ENCODE data around the gene DPP6. TPM values are rescaled to one million over a fixed set of nuclear protein-coding genes. Genes with fewer than 3 reads are reported as not detected.
"Not testable (repeated sequence)": the region's sequence is repeated elsewhere in the genome, so short reads cannot be mapped to it uniquely, and the experiment has no call there.

DPP6 gene
- total RNA-seq, 2 experiments from 2014 or later: not detected

DNA sequence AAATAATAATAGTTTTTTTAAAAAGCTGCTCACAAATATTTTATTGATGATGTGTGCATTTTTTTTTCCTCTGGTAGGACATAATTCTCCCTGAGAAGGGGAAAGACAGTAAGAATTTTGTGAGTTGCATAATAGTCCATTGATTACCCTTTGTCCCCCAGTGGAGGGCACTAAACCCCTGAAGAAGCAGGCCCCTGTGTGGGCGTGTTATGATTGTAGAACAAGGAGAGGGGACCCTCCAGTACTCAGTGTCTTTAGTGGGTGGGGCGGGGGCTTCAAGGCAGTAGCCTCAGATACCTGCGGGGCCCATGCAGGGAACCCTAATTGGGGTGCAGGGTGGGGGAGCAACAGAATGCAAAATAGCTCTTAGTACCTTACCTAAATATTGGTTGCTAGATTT, 57.4 kb downstream of the DPP6 start:
- H3K36me3 Mint-ChIP-seq (ENCODE audit: low read depth); H3K4me3 Mint-ChIP-seq; ATAC-seq (ENCODE audit: poor library complexity); H3K27ac Mint-ChIP-seq; intact Hi-C loops (cut with DNase I, micrococcal nuclease); H3K27me3 ChIP-seq (ENCODE audit: control insufficient read depth in 1 of 2, insufficient read depth in 2 of 2, low read length in 2 of 2); CTCF ChIA-PET; H3K27ac ChIP-seq (ENCODE audit: low read depth in 1 of 2, low read length in 2 of 2); H3K9me3 Mint-ChIP-seq; H3K9me3 ChIP-seq (ENCODE audit: control insufficient read depth in 1 of 2, insufficient read depth in 1 of 2, low read length in 2 of 2); DNase-seq; H3K36me3 ChIP-seq (ENCODE audit: insufficient read depth, low read length); H3K4me3 ChIP-seq (ENCODE audit: low read length); H3K4me1 Mint-ChIP-seq (ENCODE audit: low read depth); H3K27me3 Mint-ChIP-seq; POLR2A ChIA-PET; H3K4me1 ChIP-seq (ENCODE audit: insufficient read depth, low read length): not testable (repeated sequence)

DNA sequence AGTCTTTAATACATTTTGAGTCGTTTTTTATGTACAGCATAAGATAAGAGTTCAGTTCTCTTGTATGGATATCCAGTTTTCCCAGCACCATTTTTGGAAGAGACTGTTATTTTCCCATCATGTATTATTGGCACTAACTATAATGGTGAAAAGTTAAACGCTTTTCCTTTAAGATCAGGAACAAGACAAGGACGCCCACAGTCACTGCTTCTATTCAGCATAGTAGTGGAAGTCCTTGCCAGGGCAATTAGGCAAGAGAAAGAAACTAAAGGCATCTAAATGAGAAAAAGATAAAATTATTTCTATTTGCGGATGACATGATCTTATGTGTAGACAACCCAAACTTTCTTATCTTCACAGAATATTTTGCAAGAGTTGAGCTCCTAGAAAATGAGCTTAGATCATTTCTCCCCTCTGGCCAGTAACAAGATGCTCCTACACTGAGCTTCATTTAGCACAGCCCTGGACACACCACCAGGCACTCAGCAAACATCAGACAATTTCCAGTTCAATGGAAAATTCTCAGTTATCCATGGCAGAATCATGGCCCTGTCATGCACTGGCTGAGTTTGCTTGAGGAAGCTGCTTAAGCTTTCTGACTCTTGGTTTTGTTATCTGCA, 61.6 kb downstream of the DPP6 start:
- H3K36me3 ChIP-seq (ENCODE audit: insufficient read depth, low read length); DNase-seq; H3K27ac ChIP-seq (ENCODE audit: low read depth in 1 of 2, low read length in 2 of 2); H3K27me3 Mint-ChIP-seq; H3K27ac Mint-ChIP-seq; H3K9me3 ChIP-seq (ENCODE audit: control insufficient read depth in 1 of 2, insufficient read depth in 1 of 2, low read length in 2 of 2); CTCF ChIA-PET; H3K27me3 ChIP-seq (ENCODE audit: control insufficient read depth in 1 of 2, insufficient read depth in 2 of 2, low read length in 2 of 2); H3K4me1 ChIP-seq (ENCODE audit: insufficient read depth, low read length); H3K4me3 ChIP-seq (ENCODE audit: low read length); POLR2A ChIA-PET; H3K4me3 Mint-ChIP-seq; intact Hi-C loops (cut with DNase I, micrococcal nuclease); H3K36me3 Mint-ChIP-seq (ENCODE audit: low read depth); H3K9me3 Mint-ChIP-seq; H3K4me1 Mint-ChIP-seq (ENCODE audit: low read depth); ATAC-seq (ENCODE audit: poor library complexity): not testable (repeated sequence)

GRCh38 chr7:154117411-154118390, 65.5 kb downstream of the DPP6 start:
- CTCF ChIA-PET: not testable (repeated sequence)

GRCh38 chr7:154120825-154121224, 68.6 kb downstream of the DPP6 start:
- H3K27me3 ChIP-seq (ENCODE audit: control insufficient read depth in 1 of 2, insufficient read depth in 2 of 2, low read length in 2 of 2); intact Hi-C loops (cut with DNase I, micrococcal nuclease); H3K4me1 ChIP-seq (ENCODE audit: insufficient read depth, low read length); H3K27ac Mint-ChIP-seq; H3K27me3 Mint-ChIP-seq; H3K27ac ChIP-seq (ENCODE audit: low read depth in 1 of 2, low read length in 2 of 2); H3K4me3 ChIP-seq (ENCODE audit: low read length); H3K4me3 Mint-ChIP-seq; CTCF ChIA-PET; DNase-seq; H3K9me3 Mint-ChIP-seq; H3K9me3 ChIP-seq (ENCODE audit: control insufficient read depth in 1 of 2, insufficient read depth in 1 of 2, low read length in 2 of 2); H3K4me1 Mint-ChIP-seq (ENCODE audit: low read depth); ATAC-seq (ENCODE audit: poor library complexity); POLR2A ChIA-PET; H3K36me3 Mint-ChIP-seq (ENCODE audit: low read depth); H3K36me3 ChIP-seq (ENCODE audit: insufficient read depth, low read length): not testable (repeated sequence)

More at GRCh38 chr7:154117411-154118390, 65.5 kb downstream of the DPP6 start:
- H3K9me3 Mint-ChIP-seq; H3K27ac ChIP-seq (ENCODE audit: low read depth in 1 of 2, low read length in 2 of 2); H3K9me3 ChIP-seq (ENCODE audit: control insufficient read depth in 1 of 2, insufficient read depth in 1 of 2, low read length in 2 of 2); H3K4me1 Mint-ChIP-seq (ENCODE audit: low read depth); H3K4me3 Mint-ChIP-seq; intact Hi-C loops (cut with DNase I, micrococcal nuclease); H3K4me1 ChIP-seq (ENCODE audit: insufficient read depth, low read length); H3K27ac Mint-ChIP-seq; DNase-seq; POLR2A ChIA-PET; H3K4me3 ChIP-seq (ENCODE audit: low read length); H3K36me3 ChIP-seq (ENCODE audit: insufficient read depth, low read length); ATAC-seq (ENCODE audit: poor library complexity); H3K36me3 Mint-ChIP-seq (ENCODE audit: low read depth); H3K27me3 ChIP-seq (ENCODE audit: control insufficient read depth in 1 of 2, insufficient read depth in 2 of 2, low read length in 2 of 2); H3K27me3 Mint-ChIP-seq: not testable (repeated sequence)

GRCh38 chr7:154122720-154123119, 70.5 kb downstream of the DPP6 start:
- H3K27me3 Mint-ChIP-seq; H3K27ac Mint-ChIP-seq; H3K27me3 ChIP-seq (ENCODE audit: control insufficient read depth in 1 of 2, insufficient read depth in 2 of 2, low read length in 2 of 2); H3K4me1 ChIP-seq (ENCODE audit: insufficient read depth, low read length); DNase-seq; H3K4me3 Mint-ChIP-seq; H3K9me3 ChIP-seq (ENCODE audit: control insufficient read depth in 1 of 2, insufficient read depth in 1 of 2, low read length in 2 of 2); H3K4me3 ChIP-seq (ENCODE audit: low read length); POLR2A ChIA-PET; H3K9me3 Mint-ChIP-seq; H3K36me3 Mint-ChIP-seq (ENCODE audit: low read depth); H3K27ac ChIP-seq (ENCODE audit: low read depth in 1 of 2, low read length in 2 of 2); H3K36me3 ChIP-seq (ENCODE audit: insufficient read depth, low read length); H3K4me1 Mint-ChIP-seq (ENCODE audit: low read depth); ATAC-seq (ENCODE audit: poor library complexity); intact Hi-C loops (cut with DNase I, micrococcal nuclease); CTCF ChIA-PET: not testable (repeated sequence)

GRCh38 chr7:154123397-154123796, 71.2 kb downstream of the DPP6 start:
- intact Hi-C loops (cut with DNase I, micrococcal nuclease): not testable (repeated sequence)

GRCh38 chr7:154129142-154129541, 76.9 kb downstream of the DPP6 start:
- DNase-seq; H3K27me3 ChIP-seq (ENCODE audit: control insufficient read depth in 1 of 2, insufficient read depth in 2 of 2, low read length in 2 of 2); POLR2A ChIA-PET; CTCF ChIA-PET; intact Hi-C loops (cut with DNase I, micrococcal nuclease); H3K36me3 ChIP-seq (ENCODE audit: insufficient read depth, low read length); H3K9me3 ChIP-seq (ENCODE audit: control insufficient read depth in 1 of 2, insufficient read depth in 1 of 2, low read length in 2 of 2); H3K36me3 Mint-ChIP-seq (ENCODE audit: low read depth); H3K4me3 ChIP-seq (ENCODE audit: low read length); H3K4me3 Mint-ChIP-seq; H3K27ac Mint-ChIP-seq; H3K4me1 Mint-ChIP-seq (ENCODE audit: low read depth); H3K4me1 ChIP-seq (ENCODE audit: insufficient read depth, low read length); ATAC-seq (ENCODE audit: poor library complexity); H3K27ac ChIP-seq (ENCODE audit: low read depth in 1 of 2, low read length in 2 of 2); H3K9me3 Mint-ChIP-seq; H3K27me3 Mint-ChIP-seq: not testable (repeated sequence)

More at GRCh38 chr7:154123397-154123796, 71.2 kb downstream of the DPP6 start:
- POLR2A ChIA-PET; H3K27me3 ChIP-seq (ENCODE audit: control insufficient read depth in 1 of 2, insufficient read depth in 2 of 2, low read length in 2 of 2); H3K27me3 Mint-ChIP-seq; H3K4me1 ChIP-seq (ENCODE audit: insufficient read depth, low read length); H3K4me1 Mint-ChIP-seq (ENCODE audit: low read depth); H3K4me3 Mint-ChIP-seq; H3K36me3 ChIP-seq (ENCODE audit: insufficient read depth, low read length); H3K36me3 Mint-ChIP-seq (ENCODE audit: low read depth); H3K9me3 Mint-ChIP-seq; DNase-seq; H3K9me3 ChIP-seq (ENCODE audit: control insufficient read depth in 1 of 2, insufficient read depth in 1 of 2, low read length in 2 of 2); H3K27ac ChIP-seq (ENCODE audit: low read depth in 1 of 2, low read length in 2 of 2); H3K4me3 ChIP-seq (ENCODE audit: low read length); CTCF ChIA-PET; ATAC-seq (ENCODE audit: poor library complexity); H3K27ac Mint-ChIP-seq: not testable (repeated sequence)

All from CD4-positive, alpha-beta T cell (primary cell).